HG03378 (cell line): ENCODE measurements around the gene FIGNL2.
"Not testable (repeated sequence)": the region's sequence is repeated elsewhere in the genome, so short reads cannot be mapped to it uniquely, and the experiment has no call there.

Experiments
- ATAC-seq: cut with Tn5 transposase; IDR thresholded peaks from one replicate; pipeline ENCODE4 v1.9.1; 2021; ENCODE audit warnings: mild to moderate bottlenecking, moderate library complexity; ENCODE audit not compliant: unreplicated experiment

FIGNL2 gene

GRCh38 chr12:51819736-51820525, 28.6 kb downstream of the FIGNL2 start:
- no peak for ATAC-seq

GRCh38 chr12:51818566-51819300, 29.8 kb downstream of the FIGNL2 start:
- no peak for ATAC-seq

- no peak for ATAC-seq
Measured at GRCh38 chr12:51818086-51818485, 30.4 kb downstream of the FIGNL2 start.

- ATAC-seq, result no peak
Measured at GRCh38 chr12:51817027-51817953, 31.2 kb downstream of the FIGNL2 start.

GRCh38 chr12:51815571-51815970, 32.9 kb downstream of the FIGNL2 start:
- ATAC-seq, result no peak

GRCh38 chr12:51814311-51815088, 34.0 kb downstream of the FIGNL2 start:
- ATAC-seq, result no peak

GRCh38 chr12:51813931-51814310, 34.6 kb downstream of the FIGNL2 start:
- no peak for ATAC-seq

GRCh38 chr12:51812871-51813270, 35.6 kb downstream of the FIGNL2 start:
- ATAC-seq, result no peak

- no peak for ATAC-seq
Measured at GRCh38 chr12:51811203-51812202, 37.0 kb downstream of the FIGNL2 start.

- no peak for ATAC-seq
Measured at GRCh38 chr12:51809193-51809592, 39.3 kb downstream of the FIGNL2 start.

GRCh38 chr12:51806896-51807295, 41.6 kb downstream of the FIGNL2 start:
- ATAC-seq, result no peak

GRCh38 chr12:51801027-51801426, 47.5 kb downstream of the FIGNL2 start:
- ATAC-seq, result no peak

- no peak for ATAC-seq
Measured at GRCh38 chr12:51798501-51798900, 50.0 kb downstream of the FIGNL2 start.

GRCh38 chr12:51798051-51798450, 50.5 kb downstream of the FIGNL2 start:
- ATAC-seq, result not testable (repeated sequence)

- ATAC-seq, result no peak
Measured at GRCh38 chr12:51797301-51797700, 51.2 kb downstream of the FIGNL2 start.

GRCh38 chr12:51793201-51793600, 55.3 kb downstream of the FIGNL2 start:
- no peak for ATAC-seq

- ATAC-seq, result no peak
Measured at GRCh38 chr12:51792417-51792816, 56.1 kb downstream of the FIGNL2 start.

- no peak for ATAC-seq
Measured at GRCh38 chr12:51788876-51789275, 59.6 kb downstream of the FIGNL2 start.

GRCh38 chr12:51785906-51786305, 62.6 kb downstream of the FIGNL2 start:
- ATAC-seq, result no peak
